GM18951 (cell line): Measurements from ENCODE around the gene EIF4H.

Experiments
- POLR2A ChIP-seq: IDR thresholded peaks from 4 replicates; pipeline ENCODE4 v1.6.1; 2011; ENCODE audit warnings: mild to moderate bottlenecking; ENCODE audit not compliant: insufficient read length, insufficient read depth; ENCODE audit errors: extremely low read depth
- in situ Hi-C: fragments of 300-500 bp; cut with MboI; formaldehyde crosslinking; loops from one replicate; pipeline ENCODE4 v1.12.0; 2022; ENCODE audit warnings: low sequenced_read_pairs, mixed read lengths, inconsistent platforms; ENCODE audit not compliant: unreplicated experiment

Gene EIF4H

DNA sequence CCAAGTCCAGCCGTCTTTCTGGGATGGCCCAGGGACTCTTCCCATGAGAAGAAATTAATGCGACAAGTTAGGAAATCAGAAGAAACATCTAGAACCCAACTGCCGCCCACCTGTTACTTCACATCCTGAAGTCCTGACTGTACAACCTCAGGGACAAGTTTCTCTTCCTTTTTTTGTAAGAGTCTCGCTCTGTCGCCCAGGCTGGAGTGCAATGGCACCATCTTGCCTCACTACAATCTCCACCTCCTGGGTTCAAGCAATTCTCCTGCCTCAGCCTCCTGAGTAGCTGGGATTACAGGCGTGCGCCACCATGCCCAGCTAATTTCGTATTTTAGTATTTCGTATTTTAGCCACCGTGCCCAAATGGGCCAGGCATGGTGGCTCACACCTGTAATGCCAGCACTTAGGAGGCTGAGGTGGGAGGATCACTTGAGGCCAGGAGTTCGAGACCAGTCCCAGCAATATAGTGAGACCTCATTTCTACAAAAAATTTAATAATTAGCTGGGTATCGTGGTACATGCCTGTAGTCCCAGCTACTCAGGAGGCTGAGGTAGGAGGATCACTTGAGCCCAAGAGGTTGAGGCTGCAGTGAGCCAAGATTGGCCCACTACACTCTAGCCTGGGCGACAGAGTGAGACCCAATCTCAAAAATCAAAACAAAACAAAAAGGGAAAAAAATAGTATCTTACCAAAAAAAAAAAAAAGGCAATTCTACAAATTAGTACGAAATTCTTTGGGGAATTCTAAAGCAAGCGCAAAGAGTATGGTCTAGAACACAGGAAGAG, 56.5 kb downstream of the EIF4H start:
- no peak for TF ChIP-seq POLR2A
- in situ Hi-C loops = no loop called here

DNA sequence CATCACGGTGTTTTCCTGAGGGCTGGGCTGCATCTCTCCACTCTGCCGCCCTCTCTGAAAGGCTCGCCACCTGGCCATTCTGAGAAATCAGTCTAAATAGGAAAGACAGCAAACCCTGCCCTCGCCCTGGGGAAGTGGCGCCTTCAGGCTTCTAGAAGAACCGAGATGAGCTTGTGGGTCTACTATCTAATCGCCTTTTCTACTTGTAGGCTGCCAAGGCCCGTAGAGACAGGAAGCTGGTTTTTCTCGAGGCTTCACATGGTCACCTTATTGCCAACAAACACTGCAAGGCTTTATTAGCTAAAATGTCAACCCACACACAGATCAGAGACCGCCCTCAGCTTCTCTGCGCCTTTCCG, 57.1 kb downstream of the EIF4H start:
- in situ Hi-C loops = no loop called here

DNA sequence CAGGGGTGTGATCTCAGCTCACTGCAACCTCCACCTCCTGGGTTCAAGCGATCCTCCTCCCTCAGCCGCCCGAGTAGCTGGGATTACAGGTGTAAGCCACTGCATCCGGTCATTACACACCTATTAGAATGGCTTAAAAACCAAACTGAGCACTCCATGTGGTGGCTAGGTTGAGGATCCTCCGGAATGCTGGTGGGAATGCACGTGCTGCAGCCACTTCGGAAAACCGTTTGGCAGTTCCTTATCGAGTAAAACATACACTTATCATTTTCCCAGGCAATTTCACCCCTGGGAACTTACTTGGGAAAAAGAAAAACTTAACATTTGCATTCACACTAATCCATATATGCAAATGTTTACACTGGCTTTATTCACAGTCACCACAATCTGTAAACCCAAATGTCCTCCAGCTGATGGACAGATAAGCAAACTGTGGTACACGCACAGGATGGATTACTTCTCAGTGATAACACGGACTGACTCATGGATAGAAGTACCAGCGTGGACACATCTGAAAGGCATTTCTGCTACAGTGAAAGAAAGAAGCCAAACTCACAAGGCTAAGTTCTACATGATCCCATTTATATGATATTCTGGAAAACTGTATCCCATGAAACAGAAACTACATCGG, 59.6 kb downstream of the EIF4H start:
- in situ Hi-C loops = no loop called here
- TF ChIP-seq POLR2A = no peak

More for the DNA sequence above, 57.1 kb downstream of the EIF4H start:
- peak; percentile 34 for TF ChIP-seq POLR2A

DNA sequence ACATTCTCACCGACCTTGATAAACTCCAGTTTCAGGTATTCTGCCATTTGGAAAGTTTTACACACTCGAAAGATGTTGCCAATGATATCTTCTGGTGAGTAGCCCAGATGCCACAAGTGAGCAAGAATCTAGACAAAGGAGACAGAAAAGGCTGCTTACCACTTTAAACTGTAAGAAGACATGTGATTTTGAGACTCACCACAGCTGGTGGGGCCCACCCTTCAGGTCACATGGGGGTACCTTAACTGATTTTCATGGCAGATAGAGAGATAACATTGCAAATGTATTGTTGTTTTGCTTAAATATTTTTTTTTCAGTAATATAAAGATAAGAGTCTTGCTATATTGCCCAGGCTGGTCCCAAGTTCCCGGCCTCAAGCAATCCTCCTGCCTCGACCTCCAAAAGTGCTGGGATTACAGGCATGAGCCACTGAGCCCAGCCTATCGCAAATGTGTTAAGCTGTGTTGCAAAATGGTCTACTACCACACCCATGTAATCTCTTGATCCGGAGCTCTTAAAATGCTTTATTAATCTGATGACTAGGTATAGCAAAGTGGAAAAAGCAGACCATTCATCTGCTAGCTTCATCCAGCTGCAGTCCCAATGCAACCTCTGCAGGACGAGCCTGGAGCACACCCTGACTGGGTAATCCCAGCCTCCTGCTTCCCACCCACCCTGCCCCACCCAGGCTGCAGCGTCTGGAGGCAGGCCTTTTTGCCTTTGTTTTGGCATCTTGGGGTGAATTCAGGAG, 61.5 kb downstream of the EIF4H start:
- in situ Hi-C loops = no loop called here
- TF ChIP-seq POLR2A = no peak

DNA sequence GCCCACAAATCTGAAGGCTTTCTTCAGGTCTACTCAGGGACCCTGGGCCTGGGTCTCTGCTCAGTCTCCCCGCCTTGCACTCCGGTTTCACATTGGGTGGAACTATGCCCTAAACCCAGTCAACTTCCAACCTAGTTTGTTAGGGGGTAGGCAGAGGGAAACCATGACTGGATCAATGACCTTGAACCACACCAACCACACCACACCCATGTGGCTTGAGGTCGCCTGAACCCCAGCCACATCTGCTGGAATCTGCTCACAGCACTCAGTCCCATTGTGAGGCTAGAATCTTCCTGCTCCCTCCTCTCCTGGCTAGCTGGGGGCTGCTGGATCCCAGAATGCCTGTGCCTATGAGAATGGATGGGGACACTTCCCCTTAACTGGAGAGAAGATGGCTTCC, 62.1 kb downstream of the EIF4H start:
- TF ChIP-seq POLR2A = no peak
- in situ Hi-C loops = no loop called here

DNA sequence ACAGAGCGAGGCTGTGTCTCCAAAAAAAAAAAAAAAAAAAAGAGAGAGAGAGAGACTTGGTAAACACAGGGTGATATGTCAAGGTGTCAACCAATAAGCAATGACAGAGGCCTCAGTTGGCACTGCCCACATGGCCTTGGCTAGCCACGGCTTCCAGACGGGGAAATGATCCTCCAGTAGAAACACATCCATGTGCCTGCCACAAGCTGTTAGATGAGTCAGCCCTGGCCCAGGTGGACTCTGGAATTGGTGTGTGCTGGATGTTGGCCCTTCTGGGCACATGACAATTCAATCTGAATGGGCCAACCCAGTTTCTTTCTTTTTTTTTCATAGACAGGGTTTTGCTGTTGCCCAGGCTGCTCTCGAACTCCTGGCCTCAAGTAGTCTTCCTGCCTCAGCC, 66.3 kb downstream of the EIF4H start:
- in situ Hi-C loops = no loop called here

DNA sequence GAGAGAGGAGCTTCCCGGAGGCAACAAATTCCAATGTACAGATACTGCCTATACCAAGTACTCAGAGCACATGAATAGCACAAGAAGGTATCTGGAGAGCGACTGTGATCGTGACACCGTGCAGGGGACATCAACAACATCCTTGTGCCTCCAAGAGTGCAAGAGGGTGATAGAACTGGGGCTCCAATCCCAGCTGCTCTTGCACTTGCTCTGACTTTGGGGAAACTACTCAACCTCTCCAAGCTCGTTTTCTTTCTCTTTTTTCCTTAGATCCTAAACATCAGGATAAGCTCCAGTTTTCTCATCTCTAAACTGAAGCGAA, 67.9 kb downstream of the EIF4H start:
- TF ChIP-seq POLR2A = no peak
- in situ Hi-C loops = no loop called here

More for the DNA sequence above, 66.3 kb downstream of the EIF4H start:
- no peak for TF ChIP-seq POLR2A

DNA sequence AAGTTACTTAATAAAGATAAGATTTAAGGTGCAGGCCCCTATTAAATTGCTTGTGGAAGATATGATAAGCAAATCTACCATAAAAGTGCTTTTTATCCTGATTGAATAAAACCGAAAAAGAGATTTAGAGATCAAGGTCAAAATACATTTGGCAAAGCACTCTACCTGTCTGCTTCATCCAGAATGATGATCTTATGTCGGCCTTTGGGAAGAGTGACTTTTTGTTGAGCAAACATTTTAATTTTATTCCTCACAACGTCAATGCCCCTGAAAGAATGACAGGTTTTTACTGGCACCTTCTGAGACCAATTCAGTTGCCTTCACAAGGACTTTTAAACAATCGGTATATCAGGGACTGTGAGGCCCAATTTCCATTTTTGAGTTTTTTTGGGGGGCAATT, 72.3 kb downstream of the EIF4H start:
- in situ Hi-C loops = no loop called here

More for the DNA sequence above, 72.3 kb downstream of the EIF4H start:
- no peak for TF ChIP-seq POLR2A
